ENCODE data around the gene BEND6.

GRCh38 chr6:56913285-56914074 is 41.4 kb upstream of the BEND6 start:
- TF ChIP-seq EZH2phosphoT487 (IDR thresholded peaks at IDR 0.05; ENCODE audit: insufficient read depth, low read depth): no peak
- no peak for TF ChIP-seq EZH2 (IDR thresholded peaks at IDR 0.05; ENCODE audit: insufficient read depth, poor library complexity, severe bottlenecking)

Measured in GM23248 (cell line).